Activated CD4-positive, CD25-positive, alpha-beta regulatory T cell treated with anti-CD3 and anti-CD28 coated beads, Interleukin-2, amount 50 U/mL, for 24 hours (primary cell): Measurements from ENCODE around the gene FHL1.
A peak's percentile ranks its signal among the peaks of the same experiment; 100 is the strongest.
"Not testable (repeated sequence)": the region's sequence is repeated elsewhere in the genome, so short reads cannot be mapped to it uniquely, and the experiment has no call there.

Source experiments
- ATAC-seq, 2 donors: fragments of 150-1000 bp; cut with Tn5 transposase; one replicate each; pipeline ENCODE4 v1.10.0; 2021; ENCODE audit warnings: mild to moderate bottlenecking in 1 of 2, moderate library complexity in 1 of 2

Gene FHL1

GRCh38 chrX:136210806-136211205, 63.5 kb downstream of the FHL1 start:
- no peak for ATAC-seq

GRCh38 chrX:136211766-136212556, 64.6 kb downstream of the FHL1 start:
- ATAC-seq, result no peak

- no peak for ATAC-seq
Observed at GRCh38 chrX:136212557-136213111, 65.3 kb downstream of the FHL1 start.

GRCh38 chrX:136214551-136214950, 67.2 kb downstream of the FHL1 start:
- no peak for ATAC-seq

GRCh38 chrX:136215559-136215958, 68.2 kb downstream of the FHL1 start:
- no peak for ATAC-seq

- ATAC-seq, result no peak
Observed at GRCh38 chrX:136219893-136220292, 72.6 kb downstream of the FHL1 start.

- ATAC-seq, result no peak
Observed at GRCh38 chrX:136220540-136220939, 73.2 kb downstream of the FHL1 start.

GRCh38 chrX:136220951-136221350, 73.6 kb downstream of the FHL1 start:
- ATAC-seq, result no peak

- no peak for ATAC-seq
Observed at GRCh38 chrX:136221851-136222513, 74.6 kb downstream of the FHL1 start.

GRCh38 chrX:136227074-136227473, 79.7 kb downstream of the FHL1 start:
- ATAC-seq, result no peak

GRCh38 chrX:136227948-136228838, 80.9 kb downstream of the FHL1 start:
- peak; percentile 90 to 93 for ATAC-seq

GRCh38 chrX:136228839-136229207, 81.5 kb downstream of the FHL1 start:
- no peak for ATAC-seq

GRCh38 chrX:136237074-136237473, 89.7 kb downstream of the FHL1 start:
- ATAC-seq, result peak; percentile 81 to 91

- not testable (repeated sequence) for ATAC-seq
Observed at GRCh38 chrX:136237849-136238248, 90.5 kb downstream of the FHL1 start.

GRCh38 chrX:136246201-136246600, 98.9 kb downstream of the FHL1 start:
- ATAC-seq, result no peak

GRCh38 chrX:136250191-136251040, 103.1 kb downstream of the FHL1 start:
- peak; percentile 33 to 44 for ATAC-seq

GRCh38 chrX:136251041-136251991, 104.0 kb downstream of the FHL1 start, which contains the start of gene MAP7D3:
Gene MAP7D3 (minus strand): TSS chrX:136251400. CDS start chrX:136251358, 42 bp downstream.
- ATAC-seq, result peak; percentile 89 to 93

- no peak for ATAC-seq
Observed at GRCh38 chrX:136255541-136255940, 108.2 kb downstream of the FHL1 start.

- no peak for ATAC-seq
Observed at GRCh38 chrX:136256026-136256425, 108.7 kb downstream of the FHL1 start.

- ATAC-seq, result no peak
Observed at GRCh38 chrX:136258951-136259350, 111.6 kb downstream of the FHL1 start.

GRCh38 chrX:136259543-136259942, 112.2 kb downstream of the FHL1 start:
- ATAC-seq, result peak; percentile 56 to 63
